HuH-7.5 (cell line): Measurements from ENCODE around the gene IPP.
"Not testable (repeated sequence)": the region's sequence is repeated elsewhere in the genome, so short reads cannot be mapped to it uniquely, and the experiment has no call there.

Experiments used
- DNase-seq: peaks from one replicate; pipeline ENCODE4 v3.0.0; 2011; ENCODE audit warnings: low spot score

Gene IPP

GRCh38 chr1:45684402-45684801, 66.1 kb downstream of the IPP start:
- peak; percentile 19 for DNase-seq

DNA sequence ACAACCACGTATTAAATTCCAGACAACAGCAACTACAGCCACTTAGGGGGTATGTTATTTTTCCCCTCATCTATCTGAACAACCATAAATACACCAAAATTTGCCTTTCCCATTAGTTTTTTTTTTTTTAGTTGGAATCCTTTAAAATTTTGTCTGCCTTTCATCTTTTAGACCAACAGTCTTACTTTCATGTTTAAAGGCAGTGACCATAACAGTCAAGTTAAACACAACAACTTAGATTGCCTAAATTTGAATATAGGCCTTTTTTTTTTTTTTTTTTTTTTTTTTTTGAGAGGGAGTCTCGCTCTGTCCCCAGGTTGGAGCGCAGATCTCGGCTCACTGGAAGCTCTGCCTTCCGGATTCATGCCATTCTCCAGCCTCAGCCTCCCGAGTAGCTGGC, 67.5 kb downstream of the IPP start:
- no peak for DNase-seq

GRCh38 chr1:45679123-45679522, 71.3 kb downstream of the IPP start:
- DNase-seq = no peak

DNA sequence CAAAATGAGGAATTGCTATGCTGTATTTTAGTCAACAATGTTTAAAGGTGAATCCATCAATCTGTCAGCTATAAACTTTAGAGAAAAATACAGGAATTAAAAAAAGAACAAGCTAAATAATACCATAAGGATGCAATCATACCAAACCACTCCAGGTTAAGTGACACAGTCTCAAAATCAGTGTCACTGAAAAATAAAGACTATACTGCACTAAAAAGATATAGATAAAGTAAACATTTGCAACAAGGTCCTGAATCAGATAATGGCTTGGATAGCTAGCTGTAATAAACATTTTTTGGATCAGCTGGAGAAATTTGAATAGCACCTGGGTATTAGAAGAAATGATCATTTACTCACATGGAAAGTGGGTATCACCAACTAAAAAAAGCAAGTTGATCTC, 72.0 kb downstream of the IPP start:
- DNase-seq = no peak

DNA sequence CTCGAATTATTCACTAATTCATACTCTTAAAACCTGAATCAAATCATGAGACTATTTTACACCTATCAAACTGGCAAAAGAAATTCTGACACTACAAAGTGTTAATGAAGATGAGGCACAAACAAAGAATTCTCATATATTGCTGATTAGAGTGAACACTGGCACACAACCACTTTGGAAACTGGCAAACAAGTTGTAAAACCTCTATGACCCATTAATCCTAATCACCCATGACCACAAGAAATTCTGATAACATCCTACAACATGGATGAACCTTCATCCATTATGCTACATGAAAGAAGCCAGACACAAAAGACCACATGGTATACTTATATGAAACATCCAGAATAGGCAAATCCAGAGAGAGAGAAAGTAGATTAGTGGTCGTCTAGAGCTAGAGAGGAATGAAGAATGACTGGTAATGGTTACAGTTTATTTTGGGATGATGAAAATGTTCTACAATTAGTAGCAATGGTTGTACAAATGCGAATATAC, 72.7 kb downstream of the IPP start:
- DNase-seq = no peak

GRCh38 chr1:45676553-45676952, 73.9 kb downstream of the IPP start:
- DNase-seq = not testable (repeated sequence)

DNA sequence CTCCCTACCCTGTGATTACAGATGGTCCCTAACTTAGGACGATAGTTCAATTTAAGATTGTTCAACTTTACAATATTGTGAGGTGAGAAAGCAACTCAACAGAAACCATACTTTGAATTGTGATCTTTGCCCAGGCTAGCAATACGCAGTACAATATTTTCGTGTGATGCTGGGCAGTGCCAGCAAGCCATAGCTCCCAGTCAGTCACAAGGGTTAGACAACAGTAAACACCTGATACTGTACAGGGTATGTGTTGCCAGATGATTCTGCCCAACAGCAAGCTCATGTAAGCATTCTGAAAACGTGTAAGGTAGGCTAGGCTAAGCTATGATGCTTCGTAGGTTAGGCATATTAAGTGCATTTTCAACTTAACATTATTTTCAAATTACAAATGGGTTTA, 76.0 kb downstream of the IPP start:
- DNase-seq = no peak

DNA sequence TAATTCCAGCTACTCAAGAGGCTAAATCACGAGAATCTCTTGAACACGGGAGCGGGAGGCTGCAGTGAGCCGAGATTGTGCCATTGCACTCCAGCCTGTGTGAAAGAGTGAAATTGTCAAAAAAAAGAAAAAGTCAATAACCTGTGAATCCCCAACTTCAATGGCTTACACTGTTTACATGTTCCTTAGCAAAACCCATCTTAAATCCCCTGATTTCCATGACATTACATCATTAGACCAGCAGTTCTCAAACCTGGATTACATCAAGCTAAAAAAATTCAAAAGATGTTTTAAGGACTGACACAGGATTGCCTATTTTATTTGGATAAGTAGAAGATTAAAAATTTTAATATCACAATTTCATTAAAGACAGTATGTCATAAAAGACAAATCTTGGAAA, 76.5 kb downstream of the IPP start:
- DNase-seq = no peak

- DNase-seq = no peak
Measured at GRCh38 chr1:45669859-45670655, 80.4 kb downstream of the IPP start.

DNA sequence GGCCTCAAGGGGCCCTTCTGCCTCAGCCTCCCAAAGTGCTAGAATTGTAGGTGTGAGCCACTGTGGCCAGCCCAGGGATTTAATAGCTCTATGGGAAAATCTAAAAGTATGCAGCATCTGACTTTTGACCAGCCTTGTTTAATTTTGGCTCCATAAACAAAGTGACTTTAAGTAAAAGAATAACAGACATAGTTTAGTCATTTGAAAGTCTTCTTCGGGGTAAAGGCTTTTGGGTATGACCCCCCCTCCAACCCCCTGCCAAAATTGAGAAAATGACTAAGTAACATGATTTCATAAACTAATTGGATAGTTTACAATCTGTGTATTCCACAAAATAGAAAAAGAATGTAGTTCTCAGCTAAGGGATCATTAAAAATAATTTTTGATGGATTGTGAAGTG, 81.1 kb downstream of the IPP start:
- no peak for DNase-seq

DNA sequence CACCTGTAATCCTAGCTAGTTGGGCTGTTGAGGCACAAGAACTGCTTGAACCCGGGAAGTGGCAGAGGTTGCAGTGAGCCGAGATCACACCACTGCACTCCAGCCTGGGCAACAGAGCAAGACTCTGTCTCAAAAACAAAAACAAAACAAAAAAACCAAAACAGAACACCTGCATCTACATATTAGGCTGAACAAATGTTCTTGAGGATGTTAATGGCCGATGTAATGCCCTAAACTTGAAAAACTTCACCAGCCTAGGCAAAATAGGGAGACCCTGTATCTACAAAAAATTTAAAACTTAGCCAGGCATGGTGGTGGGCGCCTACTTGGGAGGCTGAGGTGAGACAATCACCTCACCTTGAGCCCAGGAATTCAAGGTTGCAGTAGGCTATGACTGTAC, 81.9 kb downstream of the IPP start:
- no peak for DNase-seq

DNA sequence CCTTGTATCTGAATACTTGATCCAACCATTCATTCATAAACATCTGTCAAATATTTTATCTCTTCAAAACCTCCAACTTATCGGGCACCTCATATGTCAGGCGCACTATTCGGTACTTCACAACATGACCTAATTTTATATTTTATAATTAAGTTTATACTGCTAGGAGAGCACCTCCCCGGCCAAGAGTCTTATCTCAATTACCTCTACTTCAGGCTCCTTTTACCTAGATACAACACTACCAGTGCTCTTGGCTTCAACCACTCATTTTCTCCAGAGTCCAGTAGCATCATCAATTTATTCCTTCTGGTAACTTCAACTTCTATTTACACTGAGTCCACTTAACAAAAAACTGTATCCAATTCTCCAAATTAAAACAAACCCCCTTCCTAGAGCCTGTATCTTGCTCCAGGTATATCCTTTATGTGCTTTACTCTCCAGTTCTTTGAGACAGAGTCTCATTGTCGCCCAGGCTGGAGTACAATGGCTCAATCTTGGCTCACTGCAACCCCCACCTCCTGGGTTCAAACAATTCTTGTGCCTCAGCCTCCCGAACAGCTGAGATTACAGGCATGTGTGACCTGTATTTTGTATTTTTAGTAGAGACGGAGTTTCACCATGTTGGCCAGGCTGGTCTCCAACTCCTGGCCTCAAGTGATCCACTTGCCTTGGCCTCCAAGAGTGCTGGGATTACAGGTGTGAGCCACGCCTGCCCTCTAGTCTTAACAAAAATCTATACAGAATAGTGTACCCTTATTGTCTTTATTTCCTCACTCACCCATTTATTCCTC, 82.9 kb downstream of the IPP start:
- DNase-seq = no peak

DNA sequence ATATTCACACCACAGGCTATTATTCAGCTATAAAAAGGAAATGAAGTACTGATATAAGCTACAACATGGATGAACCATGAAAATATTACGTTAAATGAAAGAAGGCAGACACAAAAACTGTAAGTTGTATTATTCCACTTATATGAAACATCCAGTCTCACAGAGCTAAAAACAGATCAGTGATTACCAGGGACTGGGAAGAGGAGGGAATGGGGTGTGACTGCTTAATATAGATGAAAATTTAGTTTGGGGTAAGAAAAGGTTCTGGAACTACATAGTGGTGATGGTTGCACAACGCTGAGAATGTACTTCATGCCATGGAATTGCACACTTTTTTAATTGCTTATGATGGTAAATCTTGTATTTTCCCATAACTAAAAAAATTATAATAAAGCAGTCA, 83.6 kb downstream of the IPP start:
- no peak for DNase-seq

DNA sequence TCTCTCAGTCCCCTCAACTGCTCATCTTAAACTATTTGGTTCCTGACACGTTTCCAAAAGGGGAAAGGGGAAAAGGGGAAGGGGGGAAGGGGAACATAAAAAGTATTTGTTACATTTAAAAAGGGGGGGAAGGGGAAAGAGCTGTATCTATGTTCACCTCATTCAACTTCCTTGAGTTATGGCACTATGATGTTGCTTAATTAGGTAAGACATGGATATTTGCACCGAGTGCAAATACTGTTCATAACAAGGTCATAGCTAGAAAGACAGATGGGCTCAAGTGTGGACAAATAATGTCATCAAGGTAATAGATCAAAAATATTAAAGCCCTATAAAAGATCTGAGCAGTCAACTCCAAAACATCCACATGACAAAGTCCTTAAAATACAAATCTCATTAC, 90.1 kb downstream of the IPP start:
- no peak for DNase-seq

DNA sequence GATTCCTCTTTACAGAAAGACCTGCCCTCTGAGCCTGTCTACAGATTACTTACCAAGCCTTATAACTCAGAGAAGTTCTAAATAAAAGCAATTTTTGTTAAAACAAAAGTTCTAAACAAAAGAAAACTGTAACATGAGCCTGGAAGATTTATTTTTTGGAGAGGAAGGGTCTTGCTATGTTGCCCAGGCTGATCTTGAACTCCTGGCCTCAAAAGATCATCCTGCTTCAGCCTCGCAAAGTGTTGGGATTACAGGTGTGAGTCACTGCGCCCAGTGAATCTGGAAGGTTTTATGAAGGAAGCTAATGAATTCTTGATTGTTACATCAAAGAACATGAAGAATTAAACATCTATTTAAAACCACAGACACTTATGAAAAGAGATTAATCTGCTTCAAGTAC, 91.2 kb downstream of the IPP start:
- no peak for DNase-seq

DNA sequence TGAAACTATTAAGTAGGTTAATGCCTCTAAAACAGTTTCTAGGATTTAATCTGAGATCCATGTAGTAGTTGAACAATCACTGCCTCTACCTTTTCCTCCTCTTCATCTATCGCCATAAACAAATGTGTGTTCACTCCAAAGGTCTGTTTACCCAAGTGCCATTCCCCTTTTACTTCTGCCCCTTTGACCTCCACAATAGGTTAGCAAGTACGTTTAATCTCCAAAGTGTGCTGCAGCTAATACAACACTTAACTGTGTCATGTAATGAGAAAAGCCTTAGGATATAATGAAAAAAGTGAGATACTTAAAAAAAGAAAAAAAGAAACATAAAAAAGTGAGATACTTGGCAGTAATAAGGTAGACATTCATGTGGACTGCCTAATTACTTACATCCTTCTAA, 92.3 kb downstream of the IPP start:
- DNase-seq = peak; percentile 31

GRCh38 chr1:45656573-45657226, 93.8 kb downstream of the IPP start:
- DNase-seq = no peak

DNA sequence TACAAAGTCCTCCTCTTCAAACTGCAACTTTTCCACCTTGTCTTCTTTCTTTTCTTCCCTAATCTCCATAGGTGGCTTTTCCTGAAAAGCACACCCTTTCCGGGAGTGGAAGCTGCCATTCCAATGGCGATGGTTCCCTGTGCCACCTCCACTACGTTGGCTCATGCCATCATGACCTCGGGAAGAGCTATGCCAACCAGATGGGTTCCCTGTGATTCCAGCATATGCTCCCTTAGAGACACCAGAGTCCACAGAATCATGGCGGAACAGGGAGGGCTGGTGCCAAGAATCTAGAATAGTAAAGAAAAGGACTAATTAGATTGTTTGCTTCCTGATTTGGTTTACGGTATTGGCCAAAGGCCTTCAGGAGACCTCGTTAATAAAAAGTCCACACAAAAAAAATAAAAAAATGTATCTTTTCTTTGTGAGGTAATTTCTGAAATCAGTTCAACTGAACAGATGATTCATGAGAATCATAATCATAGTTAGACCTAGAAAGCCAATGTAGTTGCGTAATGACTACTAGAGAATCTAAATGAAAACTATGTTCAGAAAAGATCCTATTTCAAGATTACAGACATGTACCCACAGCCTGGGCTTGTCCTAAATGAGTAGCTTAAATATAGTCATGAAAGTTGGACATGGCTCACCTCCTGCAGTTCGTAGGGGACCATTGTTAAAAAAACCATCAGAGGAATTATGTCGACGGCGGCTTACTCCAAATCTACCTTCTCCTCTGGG, 95.7 kb downstream of the IPP start:
- DNase-seq = no peak
